C4-2B (cell line): ENCODE data around the gene PPDPF.

Experiments
- H3K27ac ChIP-seq: fragments of 450-650 bp; 2 replicates; pipeline ENCODE4 v1.5.1; 2017
- CTCF ChIP-seq: fragments of 450-650 bp; conservative IDR thresholded peaks from 2 replicates; pipeline ENCODE4 v1.5.1; 2017; ENCODE audit warnings: mild to moderate bottlenecking
- ZFX ChIP-seq: fragments of 450-650 bp; IDR thresholded peaks from 2 replicates; pipeline ENCODE4 v1.6.1; 2017

PPDPF gene

GRCh38 chr20:63548542-63548941 lies 28.0 kb downstream of the PPDPF start:
- H3K27ac ChIP-seq = no peak overlapping the region
- no peak for TF ChIP-seq CTCF
- TF ChIP-seq ZFX = no peak

- H3K27ac ChIP-seq = no peak overlapping the region
- no peak for TF ChIP-seq ZFX
- TF ChIP-seq CTCF = no peak
Measured at GRCh38 chr20:63549019-63549418, 28.5 kb downstream of the PPDPF start.

- no peak overlapping the region for H3K27ac ChIP-seq
- TF ChIP-seq CTCF (no peak), ZFX (no peak)
Measured at GRCh38 chr20:63549679-63550282, 29.2 kb downstream of the PPDPF start.

- TF ChIP-seq CTCF = no peak
- no peak overlapping the region for H3K27ac ChIP-seq
Measured at GRCh38 chr20:63551068-63551467, 30.5 kb downstream of the PPDPF start.

- no peak overlapping the region for H3K27ac ChIP-seq
- TF ChIP-seq ZFX (no peak), CTCF (no peak)
Measured at GRCh38 chr20:63552481-63553249, 32.1 kb downstream of the PPDPF start.

GRCh38 chr20:63553251-63553932 lies 32.8 kb downstream of the PPDPF start:
- TF ChIP-seq CTCF = no peak
- TF ChIP-seq ZFX = no peak
- no peak overlapping the region for H3K27ac ChIP-seq

- no peak for TF ChIP-seq ZFX
- TF ChIP-seq CTCF = no peak
- H3K27ac ChIP-seq = no peak within 1 kb of the TSS
Measured at GRCh38 chr20:63553933-63554290, 33.3 kb downstream of the PPDPF start, which contains the start of gene FNDC11. Gene FNDC11, plus strand, starts transcription at chr20:63554159. Its CDS starts 1,505 bp downstream, at chr20:63555664.
